GM10847 (cell line): ENCODE measurements around the gene GARIN1A.

Source experiments
- POLR2A ChIP-seq: IDR thresholded peaks from 2 replicates; pipeline ENCODE4 v1.6.1; 2011; ENCODE audit not compliant: insufficient read length; ENCODE audit errors: extremely low read depth

GARIN1A gene

GRCh38 chr7:128671992-128672391, at the start of gene GARIN1A:
Gene GARIN1A, plus strand, starts transcription at chr7:128672292. Its CDS starts 106 bp downstream, at chr7:128672398.
- no peak for TF ChIP-seq POLR2A

GRCh38 chr7:128660596-128660995, 11.5 kb upstream of the GARIN1A start:
- TF ChIP-seq POLR2A = no peak

- no peak for TF ChIP-seq POLR2A
Measured at GRCh38 chr7:128661446-128661845, 10.6 kb upstream of the GARIN1A start.

GRCh38 chr7:128662091-128662490, 10.0 kb upstream of the GARIN1A start:
- no peak for TF ChIP-seq POLR2A

GRCh38 chr7:128665057-128665456, 7.0 kb upstream of the GARIN1A start:
- no peak for TF ChIP-seq POLR2A

GRCh38 chr7:128666200-128666599, 5.9 kb upstream of the GARIN1A start:
- no peak for TF ChIP-seq POLR2A

GRCh38 chr7:128672927-128673517, 930 bp downstream of the GARIN1A start:
- TF ChIP-seq POLR2A = no peak

- TF ChIP-seq POLR2A = no peak
Measured at GRCh38 chr7:128673571-128673970, 1.5 kb downstream of the GARIN1A start.

GRCh38 chr7:128676665-128677064, 4.6 kb downstream of the GARIN1A start:
- no peak for TF ChIP-seq POLR2A

GRCh38 chr7:128679920-128680319, 7.8 kb downstream of the GARIN1A start:
- no peak for TF ChIP-seq POLR2A

- TF ChIP-seq POLR2A = no peak
Measured at GRCh38 chr7:128681794-128682537, 9.9 kb downstream of the GARIN1A start.

- no peak for TF ChIP-seq POLR2A
Measured at GRCh38 chr7:128687131-128687530, 15.0 kb downstream of the GARIN1A start.

- no peak for TF ChIP-seq POLR2A
Measured at GRCh38 chr7:128688492-128688891, 16.4 kb downstream of the GARIN1A start.

- TF ChIP-seq POLR2A = no peak
Measured at GRCh38 chr7:128691227-128691626, 19.1 kb downstream of the GARIN1A start.

GRCh38 chr7:128692623-128693270, 20.7 kb downstream of the GARIN1A start:
- TF ChIP-seq POLR2A = no peak

- no peak for TF ChIP-seq POLR2A
Measured at GRCh38 chr7:128693373-128694015, 21.4 kb downstream of the GARIN1A start.
